ENCODE data around the gene GHDC. TPM values are rescaled to one million over a fixed set of nuclear protein-coding genes. Genes with fewer than 3 reads are reported as not detected.

The GHDC gene
- polyA plus RNA-seq, 1 donor from 2014 or later: 3.2 TPM

- no peaks in the 10 kb centered on the region for H3K9me3 ChIP-seq (ENCODE audit: low read length)
- no peak overlapping the region for H3K9ac ChIP-seq (ENCODE audit: low read length)
- no peaks in the 10 kb centered on the region for H3K27me3 ChIP-seq (ENCODE audit: insufficient read depth, low read depth, low read length)
- no peaks in the 10 kb centered on the region for H3F3A ChIP-seq (ENCODE audit: insufficient read depth, low read length, poor library complexity, severe bottlenecking)
- no peak overlapping the region for H3K27ac ChIP-seq (ENCODE audit: low read length)
- no peak overlapping the region for H2AFZ ChIP-seq (ENCODE audit: low read depth, low read length)
- H3K79me2 ChIP-seq (replicated peaks; ENCODE audit: insufficient read depth, low read length): no peaks in the 10 kb centered on the region
- TF ChIP-seq SMC3 (conservative IDR thresholded peaks at IDR 0.05; ENCODE audit: poor library complexity) (no peak), MXI1 (conservative IDR thresholded peaks at IDR 0.05; ENCODE audit: poor library complexity, severe bottlenecking) (no peak), RAD21 (conservative IDR thresholded peaks at IDR 0.05) (no peak), EZH2 (IDR thresholded peaks at IDR 0.05; ENCODE audit: borderline replicate concordance, insufficient read depth, low read length, poor library complexity, severe bottlenecking) (no peak), TAF1 (IDR thresholded peaks at IDR 0.05; ENCODE audit: low read depth) (no peak), CTCF (IDR thresholded peaks at IDR 0.05; ENCODE audit: poor library complexity, severe bottlenecking) (no peak), REST (IDR thresholded peaks at IDR 0.05; ENCODE audit: borderline replicate concordance) (no peak), EP300 (conservative IDR thresholded peaks at IDR 0.05; ENCODE audit: poor library complexity, severe bottlenecking) (no peak), POLR2AphosphoS5 (IDR thresholded peaks at IDR 0.05) (no peak)
- no peak overlapping the region for H3K4me2 ChIP-seq (ENCODE audit: low read length)
- no peaks in the 10 kb centered on the region for H4K20me1 ChIP-seq (ENCODE audit: insufficient read depth)
- no peaks in the 10 kb centered on the region for H3K9me2 ChIP-seq (ENCODE audit: insufficient read depth, low read length)
- no peak overlapping the region for H3K4me3 ChIP-seq (ENCODE audit: low read length)
- H3K36me3 ChIP-seq (ENCODE audit: insufficient read depth, low read length): no peaks in the 10 kb centered on the region
Measured at GRCh38 chr17:42169351-42169750, 24.9 kb downstream of the GHDC start.

- TF ChIP-seq EP300 (conservative IDR thresholded peaks at IDR 0.05; ENCODE audit: poor library complexity, severe bottlenecking) (no peak), SMC3 (conservative IDR thresholded peaks at IDR 0.05; ENCODE audit: poor library complexity) (no peak)
- Histone ChIP-seq H3K79me2 (replicated peaks; ENCODE audit: insufficient read depth, low read length) (no peaks in the 10 kb centered on the region), H3K9me3 (ENCODE audit: low read length) (no peaks in the 10 kb centered on the region), H3K9me2 (ENCODE audit: insufficient read depth, low read length) (no peaks in the 10 kb centered on the region), H3K27me3 (ENCODE audit: insufficient read depth, low read depth, low read length) (no peaks in the 10 kb centered on the region), H3K4me2 (ENCODE audit: low read length) (no peak overlapping the region), H3F3A (ENCODE audit: insufficient read depth, low read length, poor library complexity, severe bottlenecking) (no peaks in the 10 kb centered on the region), H3K9ac (ENCODE audit: low read length) (no peak overlapping the region), H3K4me3 (ENCODE audit: low read length) (no peak overlapping the region), H4K20me1 (ENCODE audit: insufficient read depth) (no peaks in the 10 kb centered on the region), H2AFZ (ENCODE audit: low read depth, low read length) (no peak overlapping the region), H3K27ac (ENCODE audit: low read length) (no peak overlapping the region), H3K36me3 (ENCODE audit: insufficient read depth, low read length) (no peaks in the 10 kb centered on the region)
Measured at GRCh38 chr17:42167807-42168206, 26.5 kb downstream of the GHDC start.

Data from neural cell (in vitro differentiated cells).